Measurements from ENCODE around the gene PES1.
"Not testable (repeated sequence)": the region's sequence is repeated elsewhere in the genome, so short reads cannot be mapped to it uniquely, and the experiment has no call there.

Gene PES1

DNA sequence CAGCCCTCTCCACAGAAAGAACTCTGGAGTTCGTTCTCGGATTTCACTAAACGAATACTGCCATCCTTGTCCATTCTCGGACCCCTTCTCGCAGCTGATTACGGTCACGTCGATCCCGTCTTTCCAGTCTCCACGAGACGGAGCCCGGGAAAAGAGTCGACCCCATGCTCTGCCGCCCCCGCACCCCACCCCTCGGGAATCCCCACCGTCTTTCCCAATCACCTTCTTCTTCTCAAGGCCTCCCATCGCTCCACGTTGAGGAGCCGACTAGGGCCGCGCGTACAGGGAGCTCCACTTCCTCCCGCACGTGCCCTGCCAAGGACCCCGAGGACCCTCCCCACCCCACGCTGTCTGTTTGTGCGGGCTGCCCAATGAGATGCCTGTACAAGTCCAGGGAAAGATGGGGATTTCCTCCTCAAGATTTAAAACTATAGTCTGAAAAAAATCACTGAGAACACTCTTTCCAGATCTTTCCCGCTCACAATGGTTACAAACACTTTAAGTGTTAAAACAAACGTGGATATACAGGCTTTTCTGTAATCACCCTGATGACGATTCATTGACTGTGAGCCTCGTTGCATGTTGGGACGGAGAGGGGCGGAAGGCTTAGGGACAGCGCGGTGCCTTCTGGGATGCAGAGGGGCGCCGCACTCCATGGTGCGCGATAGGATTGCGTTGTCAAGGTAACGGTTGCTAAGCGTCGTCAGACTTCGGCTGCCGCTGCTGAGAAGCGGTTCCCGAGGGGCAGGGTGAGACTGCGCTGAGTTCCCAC, at the start of gene PES1:
Gene PES1, minus strand, starts transcription at position 323 of the 772 bp plus-strand sequence. Its CDS starts 77 bp downstream, at position 246.
- peak; percentile 94 for DNase-seq

DNA sequence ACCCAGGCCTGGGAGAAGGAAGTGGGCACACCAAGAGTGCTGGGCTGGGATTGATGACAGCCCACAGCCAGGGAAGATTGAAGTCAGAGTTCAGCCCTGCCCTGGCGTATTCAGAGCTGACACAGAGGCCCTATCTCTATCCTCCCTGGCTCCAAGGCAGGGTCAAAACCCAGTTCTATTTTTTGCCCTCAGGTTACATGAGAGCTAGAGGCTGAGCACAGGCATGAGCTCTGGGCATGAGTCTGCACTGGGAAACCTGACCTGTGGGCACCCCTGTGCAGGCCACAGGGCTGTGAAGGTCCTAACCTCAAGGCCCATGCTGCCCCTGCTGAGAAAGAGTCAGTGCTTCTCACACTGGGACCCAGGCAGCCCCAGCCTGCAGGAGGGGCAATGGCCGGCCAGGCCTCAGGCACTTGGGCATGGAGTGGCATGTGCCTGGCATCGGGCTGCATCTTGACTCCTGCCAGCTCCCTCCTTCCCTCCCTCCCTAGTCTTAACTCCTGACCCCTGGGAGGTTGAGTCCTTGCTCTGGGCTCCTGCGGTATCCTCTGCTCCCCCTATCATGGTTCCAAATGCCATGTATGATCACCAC, 49.2 kb upstream of the PES1 start:
- DNase-seq = no peak

DNA sequence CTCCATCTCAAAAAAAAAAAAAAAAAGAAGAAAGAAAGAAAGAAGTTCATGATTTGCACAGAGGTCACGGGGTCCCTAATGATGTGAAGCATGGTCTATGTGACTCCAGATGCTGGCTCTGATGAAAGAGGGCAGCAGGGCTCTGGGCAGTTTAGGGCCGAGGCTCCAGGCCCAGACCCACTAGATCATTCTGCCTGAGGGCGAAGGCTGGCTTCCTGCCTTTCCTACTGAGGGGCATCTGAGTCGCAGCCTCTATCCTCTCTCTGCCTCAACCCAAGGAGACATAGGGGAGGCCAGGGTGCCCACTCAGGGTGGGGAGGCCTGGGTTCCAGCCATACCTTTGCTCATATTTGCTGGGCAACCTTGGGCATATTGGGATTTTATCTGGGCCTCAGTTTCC, 48.7 kb upstream of the PES1 start:
- DNase-seq = no peak

DNA sequence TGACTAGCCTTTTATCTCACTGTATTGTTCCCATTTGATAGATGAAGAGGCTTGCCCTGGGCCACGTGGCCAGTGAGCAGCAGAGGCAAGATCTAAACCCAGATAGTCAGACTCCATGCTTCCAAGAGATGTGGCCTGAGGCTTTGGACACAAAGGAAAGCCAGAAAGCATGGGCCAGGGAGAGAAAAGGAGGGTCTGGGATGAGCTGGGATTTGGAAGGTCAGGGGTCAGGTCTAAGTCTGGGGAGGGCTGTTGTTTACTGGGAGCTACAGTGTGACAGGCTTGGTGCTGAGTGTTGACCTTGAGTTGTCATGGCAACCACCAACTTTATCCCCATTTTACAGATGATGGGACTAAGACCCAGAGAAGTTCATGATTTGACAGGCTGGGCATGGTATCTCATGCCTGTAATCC, 46.0 kb upstream of the PES1 start:
- DNase-seq = no peak

DNA sequence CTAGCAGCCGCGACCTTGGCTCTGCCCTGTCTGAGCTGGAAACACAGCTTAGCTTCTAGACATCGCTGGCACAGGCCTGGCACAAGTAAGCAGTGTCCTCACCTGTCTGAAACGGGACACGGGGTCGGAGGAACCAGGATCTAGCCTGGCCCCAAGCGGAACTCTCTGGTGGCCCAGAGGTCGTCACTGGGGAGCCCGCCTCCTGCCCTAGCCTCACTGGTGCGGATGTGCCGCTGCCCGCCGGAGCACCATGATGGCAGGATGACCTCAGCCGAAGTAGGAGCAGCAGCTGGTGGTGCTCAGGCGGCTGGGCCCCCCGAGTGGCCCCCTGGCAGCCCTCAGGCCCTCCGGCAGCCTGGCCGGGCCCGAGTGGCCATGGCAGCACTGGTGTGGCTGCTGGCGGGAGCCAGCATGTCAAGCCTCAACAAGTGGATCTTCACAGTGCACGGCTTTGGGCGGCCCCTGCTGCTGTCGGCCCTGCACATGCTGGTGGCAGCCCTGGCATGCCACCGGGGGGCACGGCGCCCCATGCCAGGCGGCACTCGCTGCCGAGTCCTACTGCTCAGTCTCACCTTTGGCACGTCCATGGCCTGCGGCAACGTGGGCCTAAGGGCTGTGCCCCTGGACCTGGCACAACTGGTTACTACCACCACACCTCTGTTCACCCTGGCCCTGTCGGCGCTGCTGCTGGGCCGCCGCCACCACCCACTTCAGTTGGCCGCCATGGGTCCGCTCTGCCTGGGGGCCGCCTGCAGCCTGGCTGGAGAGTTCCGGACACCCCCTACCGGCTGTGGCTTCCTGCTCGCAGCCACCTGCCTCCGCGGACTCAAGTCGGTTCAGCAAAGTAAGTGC, 44.7 kb upstream of the PES1 start:
- peak; percentile 48 for DNase-seq

DNA sequence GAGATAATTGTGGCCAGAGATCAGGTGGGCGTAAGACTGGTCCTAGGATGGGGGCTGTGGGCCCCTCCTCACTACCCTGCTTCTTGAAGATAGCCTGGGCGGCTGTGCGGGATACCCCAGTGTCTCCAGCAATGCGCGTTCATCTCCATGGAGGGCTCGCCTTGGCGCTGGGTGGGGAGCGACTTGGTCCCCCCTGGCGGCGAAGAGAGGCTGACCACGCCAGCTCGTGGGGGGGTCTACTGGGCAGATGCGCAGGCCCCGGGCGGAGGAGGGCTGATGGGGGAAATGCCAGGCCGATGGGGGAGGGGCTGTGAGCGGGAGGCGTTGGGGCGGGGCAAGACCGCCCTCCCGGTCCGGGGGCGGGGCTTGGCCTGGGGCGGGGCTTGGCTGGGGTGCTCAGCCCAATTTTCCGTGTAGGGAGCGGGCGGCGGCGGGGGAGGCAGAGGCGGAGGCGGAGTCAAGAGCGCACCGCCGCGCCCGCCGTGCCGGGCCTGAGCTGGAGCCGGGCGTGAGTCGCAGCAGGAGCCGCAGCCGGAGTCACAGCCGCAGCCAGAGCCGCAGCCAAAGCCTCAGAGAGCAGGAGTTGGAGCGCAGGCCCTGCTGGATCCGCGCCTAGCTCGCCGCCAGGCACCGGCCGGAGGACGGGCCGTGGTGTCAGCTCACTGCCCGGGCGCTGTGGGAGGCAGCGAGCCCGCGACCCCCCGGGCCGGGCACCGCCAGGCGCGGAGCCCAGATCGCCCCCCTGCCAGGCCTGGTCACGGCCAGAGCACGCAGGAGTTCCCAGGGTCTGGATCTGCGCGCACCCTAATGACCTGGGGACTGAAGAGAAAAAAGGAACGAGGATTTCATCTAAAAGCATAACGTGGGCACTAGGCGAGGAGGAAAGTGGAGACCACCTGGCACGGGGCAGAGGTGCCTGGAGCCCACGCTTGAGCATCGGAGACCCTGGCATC, 43.8 kb upstream of the PES1 start, which contains the start of gene SLC35E4:
Gene SLC35E4, plus strand, starts transcription at position 509 of the 953 bp plus-strand sequence. CDS start 670 bp downstream, outside the sequence.
- DNase-seq = peak; percentile 99

DNA sequence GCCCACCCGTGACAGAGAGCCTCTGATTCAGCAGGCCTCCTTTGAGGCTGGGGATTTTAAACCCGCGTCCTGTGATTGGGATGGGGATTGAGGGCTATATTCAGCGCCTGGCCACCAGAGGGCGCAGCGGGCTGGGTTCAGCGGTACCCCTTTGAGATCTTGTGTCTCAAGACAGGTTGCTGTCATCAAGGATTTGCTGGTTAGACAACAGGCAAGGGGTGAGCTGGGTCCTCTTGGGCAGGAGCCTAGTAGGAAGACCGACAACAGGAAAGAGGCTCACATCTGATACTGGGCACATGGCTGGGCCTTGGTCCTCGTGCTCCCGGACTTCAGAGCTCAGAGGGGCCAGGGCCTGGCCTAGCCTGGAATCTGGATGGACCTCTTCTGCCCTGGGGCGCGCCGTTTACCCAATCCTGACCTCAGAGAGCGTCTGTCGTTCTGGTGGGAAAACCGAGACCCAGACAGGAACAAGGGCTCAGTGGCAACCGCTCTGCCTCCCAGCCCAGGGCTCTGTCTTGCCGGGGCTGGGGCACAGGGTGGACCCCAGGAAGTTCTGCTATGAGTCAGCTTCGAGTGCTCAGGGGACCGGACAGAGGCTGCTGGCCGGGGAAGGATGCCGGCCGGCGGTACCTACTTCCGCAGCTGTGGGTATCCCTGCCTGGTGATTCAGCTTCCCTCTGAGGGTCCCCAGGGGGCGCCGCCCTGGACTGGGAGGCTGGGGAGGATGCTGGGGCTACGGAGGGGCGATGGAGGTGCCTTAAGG, 42.9 kb upstream of the PES1 start:
- DNase-seq = peak; percentile 96

DNA sequence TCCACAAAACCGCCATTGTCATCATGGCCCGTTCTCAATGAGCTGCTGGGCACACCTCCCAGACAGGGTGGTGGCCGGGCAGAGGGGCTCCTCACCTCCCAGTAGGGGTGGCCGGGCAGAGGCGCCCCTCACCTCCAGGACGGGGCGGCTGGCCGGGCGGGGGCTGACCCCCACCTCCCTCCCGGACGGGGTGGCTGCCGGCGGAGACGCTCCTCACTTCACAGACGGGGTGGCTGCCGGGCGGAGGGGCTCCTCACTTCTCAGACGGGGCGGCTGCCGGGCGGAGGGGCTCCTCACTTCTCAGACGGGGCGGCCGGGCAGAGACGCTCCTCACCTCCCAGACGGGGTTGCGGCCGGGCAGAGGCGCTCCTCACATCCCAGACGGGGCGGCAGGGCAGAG, 39.8 kb upstream of the PES1 start:
- DNase-seq = not testable (repeated sequence)

DNA sequence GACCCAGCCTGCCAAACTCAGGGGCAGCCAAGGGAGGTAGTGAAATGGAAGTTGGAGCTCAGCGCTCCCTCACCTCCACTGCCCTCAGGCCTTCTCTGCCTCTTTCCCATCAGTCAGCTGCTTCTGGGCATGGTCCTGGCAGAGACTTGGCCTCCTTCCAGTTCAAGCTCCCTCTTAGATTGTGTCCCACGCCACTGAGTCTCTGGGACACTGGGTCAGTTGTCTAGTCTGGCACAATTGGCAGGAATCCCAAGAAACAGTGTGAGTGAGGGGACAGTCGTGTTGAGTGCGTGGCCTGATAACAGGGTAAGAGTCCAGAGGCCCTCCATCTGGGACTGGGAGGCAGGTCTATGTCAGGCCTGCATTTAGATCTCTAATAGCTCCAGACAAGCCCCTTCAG, 36.8 kb upstream of the PES1 start:
- DNase-seq = no peak

DNA sequence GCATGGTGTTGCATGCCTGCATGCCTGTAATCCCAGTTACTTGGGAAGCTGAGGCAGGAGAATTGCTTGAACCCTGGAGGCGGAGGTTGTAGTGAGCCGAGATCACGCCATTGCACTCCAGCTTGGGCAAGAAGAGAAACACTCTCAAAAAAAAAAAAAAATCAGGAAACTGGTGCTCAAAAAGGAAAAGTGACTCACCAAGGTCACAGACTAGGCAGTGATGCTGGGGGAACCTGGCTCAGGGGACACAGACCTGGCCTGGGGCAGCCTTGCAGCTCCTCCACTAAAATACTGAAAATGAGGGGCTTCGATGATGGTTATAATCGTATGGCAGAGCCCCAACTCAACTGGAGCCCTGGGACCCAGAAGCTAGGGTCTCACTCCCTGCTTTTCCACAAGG, 35.8 kb upstream of the PES1 start:
- DNase-seq = no peak

DNA sequence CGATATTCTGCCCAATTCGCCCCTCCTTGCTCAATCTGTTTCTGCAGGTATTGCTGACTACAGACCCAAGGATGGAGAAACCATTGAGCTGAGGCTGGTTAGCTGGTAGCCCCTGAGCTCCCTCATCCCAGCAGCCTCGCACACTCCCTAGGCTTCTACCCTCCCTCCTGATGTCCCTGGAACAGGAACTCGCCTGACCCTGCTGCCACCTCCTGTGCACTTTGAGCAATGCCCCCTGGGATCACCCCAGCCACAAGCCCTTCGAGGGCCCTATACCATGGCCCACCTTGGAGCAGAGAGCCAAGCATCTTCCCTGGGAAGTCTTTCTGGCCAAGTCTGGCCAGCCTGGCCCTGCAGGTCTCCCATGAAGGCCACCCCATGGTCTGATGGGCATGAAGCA, 34.7 kb upstream of the PES1 start:
- DNase-seq = no peak

DNA sequence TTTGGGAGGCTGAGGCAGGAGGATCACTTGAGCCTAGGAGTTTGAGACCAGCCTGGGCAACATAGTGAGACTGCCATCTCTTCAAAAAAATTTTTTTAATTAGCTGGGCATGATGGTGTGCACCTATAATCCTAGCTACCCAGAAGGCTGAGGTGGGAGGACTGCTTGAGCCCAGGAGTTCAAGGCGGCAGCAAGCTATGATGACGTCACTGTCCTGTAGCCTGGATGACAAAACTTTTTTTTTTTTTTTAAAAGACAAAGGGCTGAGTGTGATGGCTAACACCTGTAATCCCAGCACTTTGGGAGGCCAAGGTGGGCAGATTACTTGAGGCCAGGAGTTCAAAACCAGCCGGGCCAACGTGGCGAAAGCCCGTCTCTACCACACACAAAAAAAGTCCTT, 28.2 kb upstream of the PES1 start:
- not testable (repeated sequence) for DNase-seq

DNA sequence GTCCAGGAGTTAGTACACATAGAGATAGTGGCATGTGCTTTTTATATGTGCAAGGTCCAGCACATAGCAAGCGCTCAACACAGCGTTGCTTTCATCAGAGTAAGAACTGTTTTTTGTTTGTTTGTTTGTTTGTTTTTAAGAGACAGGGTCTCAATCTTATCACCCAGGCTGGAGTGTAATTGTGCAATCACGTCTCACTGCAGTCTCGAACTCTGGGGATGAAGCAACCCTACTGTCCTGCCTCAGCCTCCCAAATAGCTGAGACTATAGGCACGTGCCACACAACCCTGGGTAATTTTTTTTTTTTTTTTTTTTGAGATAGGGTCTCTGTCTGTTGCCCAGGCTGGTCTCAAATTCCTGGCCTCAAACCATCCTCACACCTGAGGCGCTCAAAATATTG, 26.1 kb upstream of the PES1 start:
- DNase-seq = no peak

DNA sequence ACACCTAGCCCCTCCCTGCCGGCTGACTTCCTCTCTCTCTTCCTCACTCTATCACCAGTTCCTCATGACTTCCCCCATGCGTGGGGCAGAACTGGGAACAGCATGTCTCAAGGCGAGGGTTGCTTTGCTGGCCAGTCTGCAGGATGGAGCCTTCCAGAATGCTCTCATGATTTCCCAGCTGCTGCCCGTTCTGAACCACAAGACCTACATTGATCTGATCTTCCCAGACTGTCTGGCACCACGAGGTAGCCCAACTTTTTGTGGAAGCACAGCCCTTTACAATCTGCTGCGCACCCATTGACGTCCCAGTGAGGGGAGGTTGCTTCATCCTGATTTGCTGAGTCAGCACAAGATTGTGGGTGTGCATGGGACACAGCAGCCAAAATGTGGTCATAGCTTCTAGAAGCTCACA, 23.8 kb upstream of the PES1 start:
- no peak for DNase-seq

DNA sequence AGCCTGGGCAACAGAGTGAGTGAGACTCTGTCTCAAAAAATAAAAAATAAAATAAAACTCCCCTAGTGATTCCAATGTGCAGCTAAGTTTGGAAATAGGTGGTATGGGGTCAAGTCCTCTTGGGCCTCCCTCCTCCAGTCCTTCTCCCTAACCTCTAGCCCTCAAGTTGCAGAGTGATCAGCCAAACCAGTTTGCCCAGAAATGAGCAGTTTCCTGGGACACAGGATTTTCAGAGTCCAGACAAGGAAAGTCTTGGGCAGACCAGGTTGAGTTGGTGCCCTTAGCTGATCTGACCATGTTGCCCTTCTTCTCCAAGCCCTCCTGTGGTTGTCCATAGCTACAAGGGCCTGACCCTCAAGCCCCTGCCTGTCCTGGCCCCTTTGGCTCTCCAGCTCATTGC, 23.2 kb upstream of the PES1 start:
- DNase-seq = no peak

DNA sequence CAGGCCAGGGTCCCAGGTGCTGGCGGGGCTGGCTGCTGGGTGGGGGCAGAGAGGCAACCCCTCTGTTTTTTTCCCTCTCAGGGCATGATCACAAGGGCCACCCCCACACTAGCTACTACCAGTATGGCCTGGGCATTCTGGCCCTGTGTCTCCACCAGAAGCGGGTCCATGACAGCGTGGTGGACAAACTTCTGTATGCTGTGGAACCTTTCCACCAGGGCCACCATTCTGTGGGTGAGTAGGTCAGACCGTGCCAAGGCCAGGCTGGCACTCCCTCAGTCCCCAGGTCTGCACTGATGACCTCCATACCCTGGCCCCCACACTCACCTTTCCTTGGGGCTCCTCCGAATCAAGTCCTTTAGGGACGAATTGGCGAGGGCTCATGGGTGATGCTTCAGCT, 22.6 kb upstream of the PES1 start:
- DNase-seq = no peak

DNA sequence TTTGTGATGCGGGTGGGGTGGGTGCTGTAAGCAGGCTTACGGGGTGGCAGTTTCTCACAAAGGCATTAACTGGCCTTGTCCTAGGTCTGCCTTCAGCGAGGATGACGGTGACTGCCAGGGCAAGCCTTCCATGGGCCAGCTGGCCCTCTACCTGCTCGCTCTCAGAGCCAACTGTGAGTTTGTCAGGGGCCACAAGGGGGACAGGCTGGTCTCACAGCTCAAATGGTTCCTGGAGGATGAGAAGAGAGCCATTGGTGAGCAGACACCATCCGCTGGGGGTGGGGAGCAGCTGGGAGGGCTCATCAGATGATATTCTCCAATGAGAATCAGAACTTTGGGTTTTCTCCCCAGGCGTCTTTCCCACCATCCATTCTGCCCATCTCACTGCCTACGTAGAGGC, 21.1 kb upstream of the PES1 start:
- DNase-seq = no peak

DNA sequence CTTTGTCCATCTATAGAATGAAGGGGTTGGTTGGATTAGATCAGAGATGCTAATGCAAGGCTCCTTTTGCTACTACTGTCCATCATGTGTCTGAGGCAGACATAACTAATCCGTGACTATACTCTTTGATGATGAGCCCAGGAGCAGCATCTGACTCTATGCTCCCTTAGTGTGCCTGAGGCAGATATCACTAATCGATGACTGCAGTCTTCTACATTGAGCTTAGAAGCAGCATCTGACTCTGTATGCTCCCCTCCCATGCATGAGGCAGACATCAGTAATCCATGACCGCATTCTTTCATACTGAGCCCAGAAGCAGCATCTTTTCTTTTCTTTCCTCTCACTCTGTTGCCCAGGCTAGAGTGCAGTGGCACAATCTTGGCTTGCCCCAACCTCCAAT, 19.5 kb upstream of the PES1 start:
- DNase-seq = no peak

DNA sequence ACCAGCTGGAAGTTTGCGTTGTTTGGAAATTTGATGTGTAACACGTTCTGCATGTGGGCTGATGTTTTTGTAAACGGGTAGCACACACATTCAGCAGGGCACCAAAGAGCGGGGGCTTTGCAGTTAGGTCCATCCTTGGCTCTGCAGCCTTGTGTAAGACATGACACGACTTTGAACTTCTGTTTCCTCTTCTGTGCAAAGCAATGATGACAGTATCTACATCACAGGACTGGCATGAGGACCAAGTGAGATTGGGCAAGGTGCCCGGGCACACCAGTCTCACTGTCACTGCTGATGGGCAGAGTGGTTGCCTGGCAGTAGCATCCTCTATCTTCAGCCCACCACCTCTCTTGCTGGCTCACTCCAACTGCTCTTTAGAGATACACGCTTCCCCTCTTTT, 18.6 kb upstream of the PES1 start:
- DNase-seq = no peak

DNA sequence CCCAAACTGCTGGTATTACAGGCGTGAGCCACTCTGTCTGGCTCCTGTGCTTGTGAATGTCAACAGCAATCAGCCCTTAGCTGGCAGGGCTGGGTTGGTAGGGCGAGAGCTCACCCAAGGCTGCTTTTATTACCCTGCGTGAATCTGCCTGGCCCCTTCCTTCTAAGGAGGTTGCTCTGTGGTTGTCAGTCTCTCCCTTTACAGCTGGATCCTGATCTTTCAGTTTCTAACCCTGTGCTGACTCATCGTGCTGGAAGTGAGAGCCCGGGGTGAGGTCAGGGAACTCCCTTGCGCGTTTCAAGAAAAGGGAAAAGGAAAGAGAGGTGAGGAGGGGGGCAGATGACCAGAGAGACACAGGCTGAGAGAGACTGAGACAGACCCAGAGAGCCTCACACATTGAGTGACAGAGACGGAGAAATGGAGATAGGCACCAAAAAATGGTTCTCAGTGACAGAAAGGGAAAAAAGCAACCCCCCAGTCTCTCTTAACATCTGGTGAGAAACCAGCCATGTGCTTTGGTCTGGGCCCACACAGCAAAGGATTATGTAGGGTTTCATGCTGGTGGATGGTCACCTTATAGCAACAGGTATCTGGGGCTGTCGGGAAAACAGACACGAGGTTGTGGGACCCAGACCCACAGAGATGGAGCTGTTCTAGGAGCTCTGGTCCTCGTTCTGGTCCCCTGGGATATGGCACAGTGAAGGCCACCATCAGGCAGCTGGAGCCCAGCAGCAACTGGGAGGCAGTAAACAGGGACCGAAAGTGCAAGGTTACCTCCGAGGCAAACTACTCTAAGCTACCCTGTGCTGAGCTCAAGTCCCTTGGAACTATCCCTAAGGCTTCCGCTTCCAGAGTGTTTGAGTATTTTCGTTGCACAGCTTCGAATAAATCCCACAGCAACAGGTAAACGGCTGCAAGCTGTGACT, 17.8 kb upstream of the PES1 start:
- DNase-seq = peak; percentile 48

DNA sequence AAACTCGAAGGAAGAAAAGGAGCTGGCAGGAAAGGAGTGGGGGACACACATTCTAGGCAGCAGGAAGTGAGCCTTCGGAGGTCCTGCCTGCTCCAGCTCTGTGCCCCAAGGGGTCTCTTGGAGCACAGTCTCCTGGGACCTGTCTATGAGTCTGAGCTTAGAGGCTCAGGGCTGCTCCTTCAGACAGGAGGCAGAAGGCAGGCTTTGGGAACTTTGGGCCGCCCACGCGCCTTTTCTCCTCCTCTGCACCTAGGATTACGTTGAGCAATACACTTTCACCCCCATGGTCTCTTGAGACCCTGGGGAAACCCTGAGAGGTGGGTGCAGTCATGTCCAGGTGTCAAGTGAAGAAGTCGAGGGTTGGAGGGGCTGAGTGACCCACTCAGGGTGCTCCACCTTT, 16.2 kb upstream of the PES1 start:
- DNase-seq = no peak
